Small intestine (tissue), 7 donors: ENCODE results near the gene PIF1. TPM values are rescaled to one million over a fixed set of nuclear protein-coding genes. Genes with fewer than 3 reads are reported as not detected.

Experiments used
- DNase-seq, 2 donors: peaks; one replicate each; pipeline versions ENCODE4 v3.0.0 to v3.0.0-alpha.2; 2013
- FAIRE-seq: peaks from 2 replicates; lab custom pipeline; 2012; peaks lifted over from hg19 to GRCh38; lab: Jason Lieb, UNC
- H3K27ac ChIP-seq, 3 donors: one replicate each; pipeline ENCODE4 v1.5.1; 2013; ENCODE audit warnings: low read length in 2 of 3, mild to moderate bottlenecking in 2 of 3, control low read depth in 1 of 3, inconsistent platforms in 1 of 3, low read depth in 1 of 3, moderate library complexity in 1 of 3
- H3K27me3 ChIP-seq, 3 donors: one replicate each; pipeline ENCODE4 v1.6.1; 2013; ENCODE audit warnings: low read length in 3 of 3, inconsistent platforms in 1 of 3; ENCODE audit not compliant: control insufficient read depth in 3 of 3, insufficient read depth in 3 of 3
- H3K36me3 ChIP-seq, 3 donors: one replicate each; pipeline ENCODE4 v1.6.1; 2013; ENCODE audit warnings: low read length in 3 of 3, inconsistent platforms in 1 of 3, low read depth in 1 of 3, mild to moderate bottlenecking in 1 of 3, moderate library complexity in 1 of 3; ENCODE audit not compliant: control insufficient read depth in 3 of 3, insufficient read depth in 2 of 3
- H3K4me1 ChIP-seq, 3 donors: one replicate each; pipeline ENCODE4 v1.6.1; 2013; ENCODE audit warnings: low read length in 2 of 3, inconsistent platforms in 1 of 3, low read depth in 1 of 3, mild to moderate bottlenecking in 1 of 3, moderate library complexity in 1 of 3; ENCODE audit not compliant: control insufficient read depth in 3 of 3, insufficient read depth in 2 of 3
- H3K4me3 ChIP-seq, 3 donors: one replicate each; pipeline ENCODE4 v1.5.1; 2013; ENCODE audit warnings: low read length in 3 of 3, control low read depth in 1 of 3, inconsistent platforms in 1 of 3, low read depth in 1 of 3, mild to moderate bottlenecking in 1 of 3, moderate library complexity in 1 of 3
- H3K9me3 ChIP-seq, 2 donors: one replicate each; pipeline ENCODE4 v1.6.1; 2013; ENCODE audit warnings: low read depth in 1 of 2, low read length in 1 of 2; ENCODE audit not compliant: control insufficient read depth in 2 of 2, insufficient read depth in 1 of 2
- WGBS, 3 donors: extraction: QIAGEN DNeasy Blood & Tissue Kit; methylation state at CpG; one replicate each; pipeline ENCODE4 v1.1.7; 2013; 5-methylcytosine and 5-hydroxymethylcytosine counted together
- polyA plus RNA-seq, 4 donors: library from polyadenylated mRNA; stranded (reverse) in 3 of 4; unstranded in 1 of 4; fragments of 200-250 nt in 3 of 4; fragments of 120-200 nt in 1 of 4; gene quantifications; one replicate each; pipeline versions ENCODE4 v1.2.1 to v1.2.3, GENCODE V29; 2013
- donor health status: healthy with polysubstance abuse.
- donor health status: control.
- donor health status: control.
- donor health status: Bipolar disorder and iron deficiency.
- donor health status: healthy.

PIF1 gene
- polyA plus RNA-seq, 4 donors: 0.45 to 11.7 (median 3.2) TPM

- Histone ChIP-seq H3K4me3 (peak overlapping the region in 1 of 3 donors; percentile 25), H3K4me1 (peaks cover 0 to 8% (median 0%) of the 10 kb centered on the region in 3 donors), H3K36me3 (no peaks in the 10 kb centered on the region), H3K27ac (peak overlapping the region in 1 of 3 donors; percentile 58), H3K9me3 (no peaks in the 10 kb centered on the region), H3K27me3 (peaks cover 6 to 52% (median 8%) of the 10 kb centered on the region in 3 donors)
- FAIRE-seq: no peak
- DNase-seq: no peak
- WGBS, 3 donors: 69 to 74% (median 72%) methylated on average over 20 to 21 of the region's 21 CpGs
Measured at GRCh38 chr15:64774037-64774628, 51.3 kb downstream of the PIF1 start.

DNA sequence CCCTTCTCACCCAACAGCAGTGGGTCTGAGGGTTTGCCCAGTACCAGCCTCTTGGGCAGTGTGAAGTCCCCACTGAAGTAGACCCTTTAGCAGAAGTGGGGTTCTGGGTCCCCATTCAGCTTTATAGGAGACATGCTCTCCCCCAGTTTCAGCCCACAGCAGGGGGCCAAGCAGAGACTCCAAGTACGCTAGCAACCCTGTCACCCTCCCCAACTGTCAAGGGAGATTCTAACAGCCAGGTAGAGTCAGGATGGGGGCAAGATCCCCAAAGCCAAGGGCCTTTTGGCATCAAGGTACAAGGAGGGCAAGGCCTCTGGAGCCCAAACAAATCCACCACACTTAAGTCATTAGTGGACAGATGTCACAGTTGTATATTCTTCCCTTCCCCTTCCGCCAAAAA lies 51.8 kb downstream of the PIF1 start:
- Histone ChIP-seq H3K4me3 (peak overlapping the region in 1 of 3 donors; percentile 25), H3K36me3 (no peaks in the 10 kb centered on the region), H3K9me3 (no peaks in the 10 kb centered on the region), H3K4me1 (peaks cover 0 to 8% (median 0%) of the 10 kb centered on the region in 3 donors), H3K27ac (no peak overlapping the region), H3K27me3 (peaks cover 6 to 49% (median 8%) of the 10 kb centered on the region in 3 donors)
- no peak for FAIRE-seq
- WGBS, 3 donors: 88 to 96% (median 93%) methylated on average over 2 of the region's 2 CpGs
- DNase-seq: no peak

DNA sequence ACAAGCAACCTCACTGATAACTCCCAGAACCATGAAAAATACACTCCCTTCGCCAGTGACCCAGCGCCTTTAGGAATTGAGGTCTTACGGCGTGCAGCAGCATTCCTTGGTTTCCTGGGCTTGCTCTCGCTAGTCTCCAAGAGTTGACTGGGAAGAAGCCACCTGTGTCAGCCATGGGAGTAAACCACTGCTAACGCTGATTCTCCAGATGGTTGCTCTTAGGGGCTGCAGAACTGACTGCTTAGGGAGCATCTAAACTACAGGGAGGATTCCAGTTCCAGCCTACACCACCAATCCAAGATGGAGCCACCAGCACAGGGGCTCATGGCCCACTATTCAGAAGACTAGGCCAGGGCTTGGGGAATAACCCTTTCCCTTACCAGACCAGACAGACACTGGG lies 52.5 kb downstream of the PIF1 start:
- Histone ChIP-seq H3K9me3 (no peaks in the 10 kb centered on the region), H3K4me1 (peaks cover 0 to 8% (median 0%) of the 10 kb centered on the region in 3 donors), H3K27ac (no peak overlapping the region), H3K4me3 (no peak overlapping the region), H3K36me3 (no peaks in the 10 kb centered on the region), H3K27me3 (peaks cover 6 to 49% (median 8%) of the 10 kb centered on the region in 3 donors)
- FAIRE-seq: no peak
- no peak for DNase-seq
- WGBS, 3 donors: 87 to 93% (median 91%) methylated on average over 6 of the region's 6 CpGs

DNA sequence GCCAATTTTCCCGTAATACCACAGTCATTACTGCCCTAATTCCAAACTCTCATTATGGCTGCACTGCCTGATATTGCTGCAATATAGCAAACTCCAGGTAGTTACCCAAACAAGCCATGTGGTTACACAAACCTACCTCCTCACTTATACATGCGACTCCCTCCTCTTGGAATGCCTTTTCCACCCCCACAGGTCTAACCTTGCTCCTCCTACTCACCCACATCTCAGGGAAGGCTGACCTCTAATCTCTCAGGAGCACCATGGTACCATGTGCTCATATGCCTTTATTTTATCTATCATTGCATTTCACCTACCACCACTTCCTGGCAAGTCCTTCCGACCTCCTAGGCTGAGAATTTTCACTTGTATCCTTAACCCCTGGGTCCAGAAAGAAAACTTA lies 53.0 kb downstream of the PIF1 start:
- DNase-seq (no peak), FAIRE-seq (no peak)
- no peak overlapping the region for H3K4me3 ChIP-seq
- no peaks in the 10 kb centered on the region for H3K9me3 ChIP-seq
- H3K27me3 ChIP-seq: peaks cover 6 to 47% (median 8%) of the 10 kb centered on the region in 3 donors
- 42 to 65% (median 46%) methylated on average over 3 of the region's 3 CpGs for WGBS, 3 donors
- no peaks in the 10 kb centered on the region for H3K36me3 ChIP-seq
- peaks cover 0 to 8% (median 0%) of the 10 kb centered on the region in 3 donors for H3K4me1 ChIP-seq
- no peak overlapping the region for H3K27ac ChIP-seq

DNA sequence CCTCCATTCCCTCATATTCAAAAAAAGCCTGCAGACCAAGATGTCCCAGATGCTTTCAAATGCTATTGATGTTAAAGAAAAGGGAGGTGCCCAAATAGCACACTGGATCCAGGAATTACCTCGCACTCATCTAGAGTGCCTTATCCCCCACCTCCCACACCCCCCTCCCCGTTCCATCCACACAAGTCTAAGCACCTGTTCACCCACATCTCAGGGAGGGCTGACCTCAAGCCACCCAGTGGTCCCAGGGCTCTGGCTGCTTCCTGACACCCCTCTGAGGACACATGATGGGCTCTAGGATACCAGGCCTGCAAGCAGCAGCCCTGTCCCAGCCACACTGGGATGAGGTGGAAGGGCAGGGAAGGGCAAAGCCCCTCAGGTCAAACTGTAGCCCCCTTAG lies 54.8 kb downstream of the PIF1 start:
- 24 to 69% (median 57%) methylated on average over 2 of the region's 2 CpGs for whole genome bisulfite sequencing, 3 donors
- peaks cover 2 to 30% (median 5%) of the 10 kb centered on the region in 3 donors for H3K27me3 ChIP-seq
- DNase-seq (no peak), FAIRE-seq (no peak)
- H3K36me3 ChIP-seq: no peaks in the 10 kb centered on the region
- H3K4me3 ChIP-seq: no peak overlapping the region
- no peak overlapping the region for H3K27ac ChIP-seq
- H3K9me3 ChIP-seq: no peaks in the 10 kb centered on the region
- no peaks in the 10 kb centered on the region for H3K4me1 ChIP-seq

DNA sequence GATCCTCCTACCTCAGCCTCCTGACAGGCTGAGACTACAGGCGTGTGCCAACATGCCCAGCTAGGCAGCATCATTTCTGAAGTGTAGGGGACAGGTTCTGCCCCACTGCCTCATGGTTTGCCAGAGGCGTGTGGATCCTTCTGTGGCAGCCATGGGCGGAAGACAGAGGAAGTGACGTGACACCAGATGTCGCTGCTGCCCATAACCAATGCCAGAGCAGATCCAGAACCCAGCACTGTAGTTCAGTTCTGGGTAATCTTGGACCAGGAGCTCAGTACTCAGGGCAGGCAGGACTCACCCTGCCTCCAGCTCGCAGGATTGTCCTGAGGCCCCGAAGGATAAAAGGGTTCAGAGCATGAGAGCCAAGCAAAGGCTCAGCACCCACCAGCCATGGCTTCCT lies 58.2 kb downstream of the PIF1 start:
- Histone ChIP-seq H3K27me3 (peaks cover 0 to 6% (median 0%) of the 10 kb centered on the region in 3 donors), H3K4me3 (no peak overlapping the region), H3K4me1 (peaks cover 0 to 8% (median 0%) of the 10 kb centered on the region in 3 donors), H3K27ac (no peak overlapping the region), H3K9me3 (no peaks in the 10 kb centered on the region), H3K36me3 (no peaks in the 10 kb centered on the region)
- WGBS, 3 donors: 81 to 90% (median 83%) methylated on average over 7 of the region's 7 CpGs
- no peak for DNase-seq
- FAIRE-seq: no peak

- no peaks in the 10 kb centered on the region for H3K36me3 ChIP-seq
- H3K9me3 ChIP-seq: no peaks in the 10 kb centered on the region
- FAIRE-seq: no peak
- no peak for DNase-seq
- H3K27ac ChIP-seq: no peak overlapping the region
- H3K4me3 ChIP-seq: no peak overlapping the region
- peaks cover 0 to 8% (median 0%) of the 10 kb centered on the region in 3 donors for H3K4me1 ChIP-seq
- WGBS, 3 donors: 64 to 76% (median 71%) methylated on average over 8 of the region's 8 CpGs
- H3K27me3 ChIP-seq: peaks cover 0 to 5% (median 0%) of the 10 kb centered on the region in 3 donors
Measured at GRCh38 chr15:64766058-64766457, 59.4 kb downstream of the PIF1 start.
